Measurements from ENCODE around the gene ELANE. TPM values are rescaled to one million over a fixed set of nuclear protein-coding genes. Genes with fewer than 3 reads are reported as not detected.

Gene ELANE
- total and polyA plus RNA-seq, 9 of the 15 experiments (the other 6 are each of a cell fraction or from before 2014, with no cell fraction given) = not detected

GRCh38 chr19:861756-862580 lies 9.9 kb downstream of the ELANE start (continued):
- peak; percentile 69 for TF ChIP-seq REST (IDR thresholded peaks at IDR 0.05; ENCODE audit: borderline replicate concordance)
- TF ChIP-seq REST (CRISPR knock-in tag; IDR thresholded peaks at IDR 0.05; ENCODE audit: low read depth) = no peak
- peak in 1 of 2 experiments; percentile 84; a peak in 2 of 4 replicates for TF ChIP-seq RCOR1 (IDR thresholded peaks at IDR 0.05; ENCODE audit: borderline replicate concordance in 1 of 2, low read depth in 2 of 2, low read length in 2 of 2)
- TF ChIP-seq MYC (IDR thresholded peaks at IDR 0.05; ENCODE audit: low read depth, low read length) = peak; percentile 86
- TF ChIP-seq MYC (CRISPR knock-in tag; IDR thresholded peaks at IDR 0.05; ENCODE audit: borderline replicate concordance, low read depth) = peak; percentile 33; the same call in 1 of the 2 replicates
- TF ChIP-seq NKRF (IDR thresholded peaks at IDR 0.05; ENCODE audit: borderline replicate concordance) = peak; percentile 82
- TF ChIP-seq SMC3 (conservative IDR thresholded peaks at IDR 0.05; ENCODE audit: insufficient read depth, low read depth, low read length) = peak; percentile 61
- TF ChIP-seq FUS (optimal IDR thresholded peaks at IDR 0.05; ENCODE audit: low read depth, low read length) = peak; percentile 67
- TF ChIP-seq GTF2E2 (tag; IDR thresholded peaks at IDR 0.05) = no peak
- TF ChIP-seq PRPF4 (IDR thresholded peaks at IDR 0.05; ENCODE audit: insufficient read depth, low read depth, low read length, poor library complexity, severe bottlenecking) = no peak
- TF ChIP-seq SOX6 (IDR thresholded peaks at IDR 0.05) = no peak; the same call in 1 of the 2 replicates
- no peak for TF ChIP-seq ZNF717 (CRISPR knock-in tag; IDR thresholded peaks at IDR 0.05)
- TF ChIP-seq U2AF1 (optimal IDR thresholded peaks at IDR 0.05; ENCODE audit: low read depth, low read length) = peak; percentile 56
- no peak for TF ChIP-seq ELK1 (CRISPR knock-in tag; IDR thresholded peaks at IDR 0.05)
